Renal cortical epithelial cell (primary cell): ENCODE measurements around the gene LIPT2. TPM values are rescaled to one million over a fixed set of nuclear protein-coding genes. Genes with fewer than 3 reads are reported as not detected.

Source experiments
- total RNA-seq: library from RNA; depleted of rRNA; stranded (reverse); fragments of >200 nt; gene quantifications from 2 replicates; pipeline ENCODE4 v1.2.3, GENCODE V29; 2014

The LIPT2 gene
- total RNA-seq, 1 donor from 2014 or later, result 4.2 TPM

Other genes starting within 250 kb of the LIPT2 start
- gene P4HA3, start 182.1 kb downstream of the LIPT2 start, total RNA-seq, result 10.2 and 12.7 TPM in 2 replicates
- gene PGM2L1, start 95.3 kb downstream of the LIPT2 start, total RNA-seq, result 29.2 and 32.6 TPM in 2 replicates
- gene KCNE3, start 26.2 kb downstream of the LIPT2 start, total RNA-seq, result 0.52 and 11.8 TPM in 2 replicates
- 7.3 and 13.4 TPM in 2 replicates for gene POLD3, start 98.9 kb upstream of the LIPT2 start, total RNA-seq
- not detected in 2 replicates for gene CHRDL2, start 237.7 kb upstream of the LIPT2 start, total RNA-seq